A673 (cell line): ENCODE data around the gene GPR37. TPM values are rescaled to one million over a fixed set of nuclear protein-coding genes. Genes with fewer than 3 reads are reported as not detected.

Source experiments
- BruUV-seq: library from RNA; stranded (reverse); fragments of 400-500 nt; replicated peaks from 2 replicates; lab custom pipeline; 2021; lab: Mats Ljungman, UMichigan
- CTCF ChIA-PET: fragments of 300-600 bp; sonication (Branson Sonifier 250); formaldehyde crosslinking; loops from one replicate; lab custom pipeline; 2022; ENCODE audit warnings: antibody characterized with exemption; lab: Charles Lee
- POLR2A ChIA-PET: fragments of 300-600 bp; sonication (Branson Sonifier 250); formaldehyde crosslinking; loops from one replicate; lab custom pipeline; 2022; ENCODE audit warnings: antibody characterized with exemption; ENCODE audit not compliant: low non-redundant PET; lab: Charles Lee
- DNase-seq: peaks from one replicate; pipeline ENCODE4 v3.0.0-alpha.2; 2015; ENCODE audit warnings: low spot score
- H3K27ac ChIP-seq: fragments of 200-600 bp; sonication (generic); 2 replicates; pipeline ENCODE4 v1.5.1; 2016; ENCODE audit warnings: mixed run types, low read depth, mild to moderate bottlenecking, mixed read lengths, antibody characterized with exemption, low read length; ENCODE audit not compliant: poor library complexity, severe bottlenecking
- H3K27me3 ChIP-seq: fragments of 200-600 bp; sonication (generic); replicated peaks from 2 replicates; pipeline ENCODE4 v1.6.1; 2017; ENCODE audit warnings: mixed run types, low read depth, mild to moderate bottlenecking, mixed read lengths, antibody characterized with exemption, low read length; ENCODE audit not compliant: insufficient read depth, poor library complexity
- H3K36me3 ChIP-seq: fragments of 200-600 bp; sonication (generic); 2 replicates; pipeline ENCODE4 v1.6.1; 2016; ENCODE audit warnings: mixed run types, mild to moderate bottlenecking, mixed read lengths, antibody characterized with exemption, low read length; ENCODE audit not compliant: insufficient read depth, poor library complexity, severe bottlenecking
- H3K4me1 ChIP-seq: fragments of 200-600 bp; sonication (generic); 2 replicates; pipeline ENCODE4 v1.6.1; 2017; ENCODE audit warnings: mixed run types, mild to moderate bottlenecking, mixed read lengths, antibody characterized with exemption, low read length; ENCODE audit not compliant: insufficient read depth, poor library complexity, severe bottlenecking
- H3K4me3 ChIP-seq: fragments of 200-600 bp; sonication (generic); 2 replicates; pipeline ENCODE4 v1.5.1; 2016; ENCODE audit warnings: low read depth, mixed run types, mild to moderate bottlenecking, mixed read lengths, low read length; ENCODE audit not compliant: poor library complexity, severe bottlenecking
- H3K9me3 ChIP-seq: fragments of 200-600 bp; sonication (generic); 2 replicates; pipeline ENCODE4 v1.6.1; 2016; ENCODE audit warnings: mixed run types, low read depth, mild to moderate bottlenecking, mixed read lengths, antibody characterized with exemption, low read length; ENCODE audit not compliant: poor library complexity, severe bottlenecking
- CTCF ChIP-seq: fragments of 300-800, 200-600 bp; sonication (generic); conservative IDR thresholded peaks from 2 replicates; pipeline ENCODE4 v1.5.1; 2017; ENCODE audit warnings: low read depth, mild to moderate bottlenecking, antibody characterized with exemption, low read length, moderate library complexity, mixed read lengths
- EZH2 ChIP-seq: fragments of 200-600 bp; sonication (generic); IDR thresholded peaks from 2 replicates; pipeline ENCODE4 v1.6.1; 2017; ENCODE audit warnings: borderline replicate concordance, low read depth, mild to moderate bottlenecking, mixed read lengths, antibody characterized with exemption, low read length; ENCODE audit not compliant: poor library complexity, severe bottlenecking
- intact Hi-C: fragments of 100-400 bp; cut with micrococcal nuclease; formaldehyde crosslinking; loops from one replicate; pipeline ENCODE4 v1.10.0; 2022; ENCODE audit not compliant: unreplicated experiment
- total RNA-seq: library from RNA; stranded (reverse); gene quantifications from 2 replicates; pipeline ENCODE4 v1.2.3, GENCODE V29; 2021

The GPR37 gene
- total RNA-seq, 1 experiment from 2014 or later: 0.67 TPM

GRCh38 chr7:124724507-124725192, 40.9 kb downstream of the GPR37 start:
- no peaks in the 10 kb centered on the region for H3K4me1 ChIP-seq
- no TSS peak for BruUV-seq
- no peak overlapping the region for H3K27ac ChIP-seq
- H3K27me3 ChIP-seq: no peaks in the 10 kb centered on the region
- POLR2A ChIA-PET: no interaction called here
- no peaks in the 10 kb centered on the region for H3K9me3 ChIP-seq
- TF ChIP-seq EZH2 (no peak), CTCF (no peak)
- H3K4me3 ChIP-seq: no peak overlapping the region
- DNase-seq: no peak
- CTCF ChIA-PET: no interaction called here
- H3K36me3 ChIP-seq: no peaks in the 10 kb centered on the region
- intact Hi-C loops: no loop called here

DNA sequence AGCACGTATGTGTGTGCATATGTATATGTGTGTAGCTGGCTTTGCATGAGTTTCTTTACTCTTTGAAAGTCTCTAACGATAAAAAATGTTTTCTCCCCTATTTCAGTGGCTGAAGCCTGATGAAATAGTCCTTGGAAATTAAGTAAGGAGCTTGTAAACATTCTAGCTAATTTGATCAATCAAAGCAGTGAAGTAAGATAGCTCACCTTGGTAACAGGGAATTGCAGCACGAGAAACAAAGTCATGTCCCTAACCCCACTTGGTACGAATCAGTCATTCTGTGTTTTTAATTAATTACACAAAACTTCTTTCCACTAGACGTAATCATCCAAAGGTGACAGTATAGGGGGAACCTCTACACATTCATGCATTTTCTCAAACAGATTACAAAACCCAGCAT, 41.5 kb downstream of the GPR37 start:
- no peak for DNase-seq
- Histone ChIP-seq H3K27me3 (no peaks in the 10 kb centered on the region), H3K9me3 (no peaks in the 10 kb centered on the region), H3K4me3 (no peak overlapping the region), H3K4me1 (no peaks in the 10 kb centered on the region), H3K27ac (no peak overlapping the region), H3K36me3 (no peaks in the 10 kb centered on the region)
- TF ChIP-seq CTCF (no peak), EZH2 (no peak)
- intact Hi-C loops: no loop called here
- CTCF ChIA-PET: no interaction called here
- POLR2A ChIA-PET: no interaction called here
- no TSS peak for BruUV-seq

DNA sequence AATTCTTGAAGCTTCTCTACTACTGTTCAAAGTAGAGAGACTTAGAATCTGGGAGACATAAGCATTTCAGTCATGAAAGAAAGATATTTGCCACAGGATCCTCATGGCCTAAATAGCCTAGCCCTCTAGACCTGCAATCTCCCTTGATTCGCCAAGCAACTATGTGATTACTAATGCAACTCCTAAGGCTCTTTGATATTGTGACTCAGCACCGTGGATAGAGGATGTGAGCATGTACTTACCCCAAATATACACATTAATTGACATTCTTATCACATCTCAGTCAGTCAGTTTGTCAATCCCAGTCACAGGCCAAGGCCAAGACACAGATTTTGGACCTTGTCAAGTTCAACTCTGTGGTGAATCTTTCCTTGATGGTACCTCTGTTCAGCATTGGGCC, 42.6 kb downstream of the GPR37 start:
- peak; percentile 27 for DNase-seq
- H3K27me3 ChIP-seq: no peaks in the 10 kb centered on the region
- intact Hi-C loops: no loop called here

More for the DNA sequence above, 42.6 kb downstream of the GPR37 start:
- TF ChIP-seq EZH2 (no peak), CTCF (no peak)
- CTCF ChIA-PET: no interaction called here
- Histone ChIP-seq H3K36me3 (no peaks in the 10 kb centered on the region), H3K27ac (no peak overlapping the region), H3K9me3 (no peaks in the 10 kb centered on the region), H3K4me1 (no peaks in the 10 kb centered on the region), H3K4me3 (no peak overlapping the region)
- no TSS peak for BruUV-seq
- POLR2A ChIA-PET: no interaction called here
